ENCODE results near the gene OGDH. TPM values are rescaled to one million over a fixed set of nuclear protein-coding genes. Genes with fewer than 3 reads are reported as not detected.

The OGDH gene
- total and polyA plus RNA-seq, 2 of the 13 experiments (the other 11 are each of a cell fraction or from before 2014, with no cell fraction given), result 17.4 to 25.4 TPM

- TF ChIP-seq ZNF652 (CRISPR knock-in tag; IDR thresholded peaks at IDR 0.05; ENCODE audit: borderline replicate concordance, low read depth) (no peak), ZNF703 (CRISPR knock-in tag; IDR thresholded peaks at IDR 0.05; ENCODE audit: borderline replicate concordance) (no peak), ZC3H13 (CRISPR knock-in tag; IDR thresholded peaks at IDR 0.05) (no peak), RBM22 (optimal IDR thresholded peaks at IDR 0.05; ENCODE audit: low read length) (peak; percentile 26), E2F1 (CRISPR knock-in tag; IDR thresholded peaks at IDR 0.05) (no peak), ZSCAN31 (CRISPR knock-in tag; IDR thresholded peaks at IDR 0.05; ENCODE audit: low read depth) (no peak), ZSCAN9 (CRISPR knock-in tag; IDR thresholded peaks at IDR 0.05; ENCODE audit: borderline replicate concordance) (no peak), KMT2A (CRISPR knock-in tag; IDR thresholded peaks at IDR 0.05) (no peak), FOXA3 (CRISPR knock-in tag; IDR thresholded peaks at IDR 0.05) (no peak), ZSCAN12 (CRISPR knock-in tag; IDR thresholded peaks at IDR 0.05) (no peak), RNF219 (CRISPR knock-in tag; IDR thresholded peaks at IDR 0.05) (no peak), AGO2 (optimal IDR thresholded peaks at IDR 0.05; ENCODE audit: low read depth, low read length) (no peak), EEA1 (CRISPR knock-in tag; IDR thresholded peaks at IDR 0.05; ENCODE audit: borderline replicate concordance) (no peak), CTCF (CRISPR knock-in tag; IDR thresholded peaks at IDR 0.05) (no peak), MTERF4 (CRISPR knock-in tag; IDR thresholded peaks at IDR 0.05) (no peak), CHD4 (IDR thresholded peaks at IDR 0.05; ENCODE audit: borderline replicate concordance, low read length) (no peak), CCDC6 (CRISPR knock-in tag; IDR thresholded peaks at IDR 0.05) (no peak), THRA (CRISPR knock-in tag; IDR thresholded peaks at IDR 0.05; ENCODE audit: borderline replicate concordance) (no peak), TFE3 (CRISPR knock-in tag; IDR thresholded peaks at IDR 0.05) (no peak)
These were observed 27.9 kb downstream of the OGDH start (continued) for GRCh38 chr7:44634187-44634838.
